H1 (cell line): ENCODE measurements around the gene KLHL29. TPM values are rescaled to one million over a fixed set of nuclear protein-coding genes. Genes with fewer than 3 reads are reported as not detected.

ENCODE experiments used
- BACH1 ChIP-seq: IDR thresholded peaks from 2 replicates; pipeline ENCODE4 v1.6.1; 2012; ENCODE audit warnings: low read length, improper control_type of control experiment
- NRF1 ChIP-seq: IDR thresholded peaks from 2 replicates; pipeline ENCODE4 v1.6.1; 2011; ENCODE audit warnings: mild to moderate bottlenecking, low read depth, low read length, improper control_type of control experiment
- RAD21 ChIP-seq, 2 experiments: IDR thresholded peaks in 1 of 2; conservative IDR thresholded peaks in 1 of 2; 2 replicates each; pipeline ENCODE4 v1.6.1; 2011; ENCODE audit warnings: low read depth in 2 of 2, low read length in 2 of 2, improper control_type of control experiment in 1 of 2, inconsistent platforms in 1 of 2, mild to moderate bottlenecking in 1 of 2, moderate library complexity in 1 of 2
- TBP ChIP-seq: IDR thresholded peaks from 2 replicates; pipeline ENCODE4 v1.6.1; 2011; ENCODE audit warnings: low read depth, low read length, improper control_type of control experiment
- polyA plus RNA-seq, 7 experiments: library from polyadenylated mRNA; depleted of rRNA in 3 of 7; stranded (reverse) in 5 of 7; unstranded in 2 of 7; fragments of >200 nt in 5 of 7; fragments of 200-250 nt in 2 of 7; gene quantifications; 1 replicate in 5 of 7; 2 replicates in 1 of 7; 4 replicates in 1 of 7; pipeline versions ENCODE4 v1.2.1 to v1.2.3, GENCODE V29; 2011 to 2013; ENCODE audit warnings: missing spikeins in 2 of 7, mixed read lengths in 2 of 7
- total RNA-seq: library from RNA; stranded (reverse); fragmentation: NEBNext Ultra II Directional; extraction: Animal tissue kit (Norgen Biotek cat#: 25700); gene quantifications from 2 replicates; pipeline ENCODE4 v1.2.1, GENCODE V29; 2021
- TF ChIP-seq, protein P1 (sequence below): fragments of 300-600 bp; sonication (generic); IDR thresholded peaks from 2 replicates; pipeline ENCODE4 v1.7.1; 2012; ENCODE audit warnings: low read length, moderate library complexity, mild to moderate bottlenecking, inconsistent platforms; ENCODE audit not compliant: insufficient replicate concordance

The KLHL29 gene
- total and polyA plus RNA-seq, 2 of the 8 experiments (the other 6 are each of a cell fraction or from before 2014, with no cell fraction given), result 1.1 to 4.7 TPM

DNA sequence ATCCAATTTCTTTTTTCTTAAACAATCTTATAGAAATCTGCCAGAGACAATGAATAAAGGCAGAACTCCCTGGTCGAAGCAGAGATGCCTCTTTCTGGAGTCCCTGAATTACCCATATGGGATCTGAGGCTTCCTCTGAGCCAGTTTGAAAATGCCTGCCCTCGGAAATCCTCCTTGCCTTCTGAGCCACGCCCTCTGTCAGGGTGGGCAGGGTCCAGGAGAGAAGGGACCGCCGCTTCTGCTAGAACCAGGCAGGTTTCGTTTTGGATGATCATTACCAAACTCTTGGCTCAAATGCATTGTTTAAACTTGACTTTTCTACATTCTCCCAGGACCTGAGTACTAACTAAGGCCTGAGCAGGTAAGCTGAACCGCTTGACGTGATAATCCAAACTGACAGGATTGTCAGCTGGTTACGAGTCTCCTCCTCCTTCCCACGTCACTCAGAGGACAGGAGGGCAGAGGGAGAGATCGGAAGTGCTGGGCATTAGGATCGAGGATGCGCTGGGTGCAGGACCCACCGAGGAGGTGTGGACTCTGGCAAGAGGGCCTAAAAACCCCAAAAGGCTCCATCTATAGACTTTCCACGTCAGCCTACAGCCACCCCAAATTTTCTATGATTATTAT, 128.4 kb downstream of the KLHL29 start (continued):
- TF ChIP-seq, protein P1, sequence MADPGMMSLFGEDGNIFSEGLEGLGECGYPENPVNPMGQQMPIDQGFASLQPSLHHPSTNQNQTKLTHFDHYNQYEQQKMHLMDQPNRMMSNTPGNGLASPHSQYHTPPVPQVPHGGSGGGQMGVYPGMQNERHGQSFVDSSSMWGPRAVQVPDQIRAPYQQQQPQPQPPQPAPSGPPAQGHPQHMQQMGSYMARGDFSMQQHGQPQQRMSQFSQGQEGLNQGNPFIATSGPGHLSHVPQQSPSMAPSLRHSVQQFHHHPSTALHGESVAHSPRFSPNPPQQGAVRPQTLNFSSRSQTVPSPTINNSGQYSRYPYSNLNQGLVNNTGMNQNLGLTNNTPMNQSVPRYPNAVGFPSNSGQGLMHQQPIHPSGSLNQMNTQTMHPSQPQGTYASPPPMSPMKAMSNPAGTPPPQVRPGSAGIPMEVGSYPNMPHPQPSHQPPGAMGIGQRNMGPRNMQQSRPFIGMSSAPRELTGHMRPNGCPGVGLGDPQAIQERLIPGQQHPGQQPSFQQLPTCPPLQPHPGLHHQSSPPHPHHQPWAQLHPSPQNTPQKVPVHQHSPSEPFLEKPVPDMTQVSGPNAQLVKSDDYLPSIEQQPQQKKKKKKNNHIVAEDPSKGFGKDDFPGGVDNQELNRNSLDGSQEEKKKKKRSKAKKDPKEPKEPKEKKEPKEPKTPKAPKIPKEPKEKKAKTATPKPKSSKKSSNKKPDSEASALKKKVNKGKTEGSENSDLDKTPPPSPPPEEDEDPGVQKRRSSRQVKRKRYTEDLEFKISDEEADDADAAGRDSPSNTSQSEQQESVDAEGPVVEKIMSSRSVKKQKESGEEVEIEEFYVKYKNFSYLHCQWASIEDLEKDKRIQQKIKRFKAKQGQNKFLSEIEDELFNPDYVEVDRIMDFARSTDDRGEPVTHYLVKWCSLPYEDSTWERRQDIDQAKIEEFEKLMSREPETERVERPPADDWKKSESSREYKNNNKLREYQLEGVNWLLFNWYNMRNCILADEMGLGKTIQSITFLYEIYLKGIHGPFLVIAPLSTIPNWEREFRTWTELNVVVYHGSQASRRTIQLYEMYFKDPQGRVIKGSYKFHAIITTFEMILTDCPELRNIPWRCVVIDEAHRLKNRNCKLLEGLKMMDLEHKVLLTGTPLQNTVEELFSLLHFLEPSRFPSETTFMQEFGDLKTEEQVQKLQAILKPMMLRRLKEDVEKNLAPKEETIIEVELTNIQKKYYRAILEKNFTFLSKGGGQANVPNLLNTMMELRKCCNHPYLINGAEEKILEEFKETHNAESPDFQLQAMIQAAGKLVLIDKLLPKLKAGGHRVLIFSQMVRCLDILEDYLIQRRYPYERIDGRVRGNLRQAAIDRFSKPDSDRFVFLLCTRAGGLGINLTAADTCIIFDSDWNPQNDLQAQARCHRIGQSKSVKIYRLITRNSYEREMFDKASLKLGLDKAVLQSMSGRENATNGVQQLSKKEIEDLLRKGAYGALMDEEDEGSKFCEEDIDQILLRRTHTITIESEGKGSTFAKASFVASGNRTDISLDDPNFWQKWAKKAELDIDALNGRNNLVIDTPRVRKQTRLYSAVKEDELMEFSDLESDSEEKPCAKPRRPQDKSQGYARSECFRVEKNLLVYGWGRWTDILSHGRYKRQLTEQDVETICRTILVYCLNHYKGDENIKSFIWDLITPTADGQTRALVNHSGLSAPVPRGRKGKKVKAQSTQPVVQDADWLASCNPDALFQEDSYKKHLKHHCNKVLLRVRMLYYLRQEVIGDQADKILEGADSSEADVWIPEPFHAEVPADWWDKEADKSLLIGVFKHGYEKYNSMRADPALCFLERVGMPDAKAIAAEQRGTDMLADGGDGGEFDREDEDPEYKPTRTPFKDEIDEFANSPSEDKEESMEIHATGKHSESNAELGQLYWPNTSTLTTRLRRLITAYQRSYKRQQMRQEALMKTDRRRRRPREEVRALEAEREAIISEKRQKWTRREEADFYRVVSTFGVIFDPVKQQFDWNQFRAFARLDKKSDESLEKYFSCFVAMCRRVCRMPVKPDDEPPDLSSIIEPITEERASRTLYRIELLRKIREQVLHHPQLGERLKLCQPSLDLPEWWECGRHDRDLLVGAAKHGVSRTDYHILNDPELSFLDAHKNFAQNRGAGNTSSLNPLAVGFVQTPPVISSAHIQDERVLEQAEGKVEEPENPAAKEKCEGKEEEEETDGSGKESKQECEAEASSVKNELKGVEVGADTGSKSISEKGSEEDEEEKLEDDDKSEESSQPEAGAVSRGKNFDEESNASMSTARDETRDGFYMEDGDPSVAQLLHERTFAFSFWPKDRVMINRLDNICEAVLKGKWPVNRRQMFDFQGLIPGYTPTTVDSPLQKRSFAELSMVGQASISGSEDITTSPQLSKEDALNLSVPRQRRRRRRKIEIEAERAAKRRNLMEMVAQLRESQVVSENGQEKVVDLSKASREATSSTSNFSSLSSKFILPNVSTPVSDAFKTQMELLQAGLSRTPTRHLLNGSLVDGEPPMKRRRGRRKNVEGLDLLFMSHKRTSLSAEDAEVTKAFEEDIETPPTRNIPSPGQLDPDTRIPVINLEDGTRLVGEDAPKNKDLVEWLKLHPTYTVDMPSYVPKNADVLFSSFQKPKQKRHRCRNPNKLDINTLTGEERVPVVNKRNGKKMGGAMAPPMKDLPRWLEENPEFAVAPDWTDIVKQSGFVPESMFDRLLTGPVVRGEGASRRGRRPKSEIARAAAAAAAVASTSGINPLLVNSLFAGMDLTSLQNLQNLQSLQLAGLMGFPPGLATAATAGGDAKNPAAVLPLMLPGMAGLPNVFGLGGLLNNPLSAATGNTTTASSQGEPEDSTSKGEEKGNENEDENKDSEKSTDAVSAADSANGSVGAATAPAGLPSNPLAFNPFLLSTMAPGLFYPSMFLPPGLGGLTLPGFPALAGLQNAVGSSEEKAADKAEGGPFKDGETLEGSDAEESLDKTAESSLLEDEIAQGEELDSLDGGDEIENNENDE, result no peak
- TF ChIP-seq RAD21 (IDR thresholded peaks at IDR 0.05 in 1 of 2, conservative IDR thresholded peaks at IDR 0.05 in 1 of 2; ENCODE audit: low read depth in 2 of 2, low read length in 2 of 2), result no peak
- TF ChIP-seq BACH1, result no peak
- TF ChIP-seq TBP, result no peak
- TF ChIP-seq NRF1, result no peak
